Liver (tissue), 9 donors: Measurements from ENCODE around the gene SP4. TPM values are rescaled to one million over a fixed set of nuclear protein-coding genes. Genes with fewer than 3 reads are reported as not detected.

Experiments used
- DNase-seq: peaks from one replicate; pipeline ENCODE4 v3.0.0-alpha.2; 2017; ENCODE audit warnings: low spot score
- H3K27ac ChIP-seq, 2 donors: one replicate each; pipeline ENCODE4 v1.7.0; 2013; ENCODE audit warnings: inconsistent platforms in 2 of 2, low read length in 2 of 2, control low read depth in 1 of 2, low read depth in 1 of 2, mild to moderate bottlenecking in 1 of 2
- H3K27me3 ChIP-seq, 4 donors: one replicate each; pipeline versions ENCODE4 v1.6.1 to v1.7.0; 2013; ENCODE audit warnings: low read length in 3 of 4, inconsistent platforms in 1 of 4, mild to moderate bottlenecking in 1 of 4, moderate library complexity in 1 of 4; ENCODE audit not compliant: control insufficient read depth in 4 of 4, insufficient read depth in 4 of 4
- H3K36me3 ChIP-seq, 4 donors: one replicate each; pipeline versions ENCODE4 v1.6.1 to v1.7.0; 2013; ENCODE audit warnings: low read length in 3 of 4, mild to moderate bottlenecking in 3 of 4, low read depth in 1 of 4, moderate library complexity in 1 of 4; ENCODE audit not compliant: control insufficient read depth in 4 of 4, insufficient read depth in 3 of 4
- H3K4me1 ChIP-seq, 4 donors: one replicate each; pipeline versions ENCODE4 v1.6.1 to v1.7.0; 2013; ENCODE audit warnings: low read length in 3 of 4, mild to moderate bottlenecking in 3 of 4, moderate library complexity in 1 of 4; ENCODE audit not compliant: control insufficient read depth in 4 of 4, insufficient read depth in 4 of 4
- H3K4me3 ChIP-seq, 3 donors: one replicate each; pipeline versions ENCODE4 v1.6.1 to v1.7.0; 2013; ENCODE audit warnings: low read length in 3 of 3, control low read depth in 1 of 3, low read depth in 1 of 3, mild to moderate bottlenecking in 1 of 3
- H3K9ac ChIP-seq, 2 donors: one replicate each; pipeline ENCODE4 v1.7.0; 2013; ENCODE audit warnings: low read length in 2 of 2, mild to moderate bottlenecking in 2 of 2, moderate library complexity in 2 of 2, control low read depth in 1 of 2, low read depth in 1 of 2
- H3K9me3 ChIP-seq, 4 donors: one replicate each; pipeline versions ENCODE4 v1.6.1 to v1.7.0; 2013; ENCODE audit warnings: low read length in 3 of 4; ENCODE audit not compliant: control insufficient read depth in 4 of 4
- EGR1 ChIP-seq, 2 donors: IDR thresholded peaks; 2 replicates each; pipeline ENCODE4 v1.6.1; 2016 to 2018; ENCODE audit warnings: antibody characterized with exemption in 2 of 2, low read depth in 2 of 2
- GABPA ChIP-seq, 2 donors: IDR thresholded peaks in 1 of 2; conservative IDR thresholded peaks in 1 of 2; 2 replicates each; pipeline ENCODE4 v1.6.1; 2016; ENCODE audit warnings: antibody characterized with exemption in 2 of 2, mild to moderate bottlenecking in 1 of 2, moderate library complexity in 1 of 2
- HNF4A ChIP-seq, 2 donors: conservative IDR thresholded peaks; 2 replicates each; pipeline ENCODE4 v1.6.1; 2016; ENCODE audit warnings: antibody characterized with exemption in 2 of 2, mild to moderate bottlenecking in 2 of 2
- HNF4G ChIP-seq: IDR thresholded peaks from 2 replicates; pipeline ENCODE4 v1.6.1; 2016; ENCODE audit warnings: antibody characterized with exemption
- RAD21 ChIP-seq, 2 donors: IDR thresholded peaks; 2 replicates each; pipeline ENCODE4 v1.6.1; 2016; ENCODE audit warnings: antibody characterized with exemption in 2 of 2, mild to moderate bottlenecking in 2 of 2
- YY1 ChIP-seq: IDR thresholded peaks from 2 replicates; pipeline ENCODE4 v1.6.1; 2016; ENCODE audit warnings: antibody characterized with exemption, mild to moderate bottlenecking
- WGBS: extraction: QIAGEN DNeasy Blood & Tissue Kit; methylation state at CpG from one replicate; pipeline ENCODE4 v1.1.7; 2013; 5-methylcytosine and 5-hydroxymethylcytosine counted together
- polyA plus RNA-seq, 2 donors: library from polyadenylated mRNA; stranded (reverse) in 1 of 2; unstranded in 1 of 2; fragments of 200-250 nt in 1 of 2; fragments of >200 nt in 1 of 2; fragmentation: Nextera tagmentation in 1 of 2; extraction: Ambion mirVana in 1 of 2; gene quantifications; one replicate each; pipeline versions ENCODE4 v1.2.1 to v1.2.3, GENCODE V29; 2013 to 2015
- total RNA-seq, 2 donors: library from RNA; depleted of rRNA; stranded (reverse); fragments of >200 nt; gene quantifications; one replicate each; pipeline ENCODE4 v1.2.3, GENCODE V29; 2014
- TF ChIP-seq, protein P1 (sequence below): IDR thresholded peaks from 2 replicates; pipeline ENCODE4 v1.6.1; 2016; ENCODE audit warnings: antibody characterized with exemption, mild to moderate bottlenecking
- TF ChIP-seq, protein P2 (sequence below): IDR thresholded peaks from 2 replicates; pipeline ENCODE4 v1.6.1; 2016; ENCODE audit warnings: antibody characterized with exemption
- TF ChIP-seq, protein P3 (sequence below): fragments of 150-350 bp; IDR thresholded peaks from 2 replicates; pipeline ENCODE4 v1.5.1; 2017; ENCODE audit warnings: improper control_type of control experiment, low read depth, low read length; ENCODE audit not compliant: missing input control
- donor health status: healthy.
- donor health status: healthy.
- donor health status: healthy.
- donor health status: healthy.
- donor health status: healthy.

The SP4 gene
- total and polyA plus RNA-seq, 4 donors, result 0.61 to 13.2 (median 6.7) TPM

DNA sequence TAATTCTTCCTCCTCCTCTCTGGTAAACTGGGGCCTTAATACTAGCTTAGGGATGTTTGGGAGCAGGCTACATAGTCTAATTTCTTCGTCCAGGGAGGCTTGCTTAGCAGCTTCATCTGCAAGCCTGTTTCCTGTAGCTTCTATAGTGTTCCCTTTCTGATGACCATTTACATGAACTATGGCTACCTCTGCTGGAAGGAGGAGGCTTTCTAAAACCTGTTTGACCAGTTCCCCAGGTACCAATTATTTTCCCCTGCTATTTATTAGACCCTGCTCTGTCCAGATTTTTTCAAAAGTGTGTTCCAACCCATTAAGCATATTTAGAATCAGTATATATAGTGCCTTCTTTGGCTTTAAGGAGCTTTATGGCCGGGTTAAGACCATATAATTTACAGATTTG, 76.1 kb downstream of the SP4 start (continued):
- TF ChIP-seq, protein P1, sequence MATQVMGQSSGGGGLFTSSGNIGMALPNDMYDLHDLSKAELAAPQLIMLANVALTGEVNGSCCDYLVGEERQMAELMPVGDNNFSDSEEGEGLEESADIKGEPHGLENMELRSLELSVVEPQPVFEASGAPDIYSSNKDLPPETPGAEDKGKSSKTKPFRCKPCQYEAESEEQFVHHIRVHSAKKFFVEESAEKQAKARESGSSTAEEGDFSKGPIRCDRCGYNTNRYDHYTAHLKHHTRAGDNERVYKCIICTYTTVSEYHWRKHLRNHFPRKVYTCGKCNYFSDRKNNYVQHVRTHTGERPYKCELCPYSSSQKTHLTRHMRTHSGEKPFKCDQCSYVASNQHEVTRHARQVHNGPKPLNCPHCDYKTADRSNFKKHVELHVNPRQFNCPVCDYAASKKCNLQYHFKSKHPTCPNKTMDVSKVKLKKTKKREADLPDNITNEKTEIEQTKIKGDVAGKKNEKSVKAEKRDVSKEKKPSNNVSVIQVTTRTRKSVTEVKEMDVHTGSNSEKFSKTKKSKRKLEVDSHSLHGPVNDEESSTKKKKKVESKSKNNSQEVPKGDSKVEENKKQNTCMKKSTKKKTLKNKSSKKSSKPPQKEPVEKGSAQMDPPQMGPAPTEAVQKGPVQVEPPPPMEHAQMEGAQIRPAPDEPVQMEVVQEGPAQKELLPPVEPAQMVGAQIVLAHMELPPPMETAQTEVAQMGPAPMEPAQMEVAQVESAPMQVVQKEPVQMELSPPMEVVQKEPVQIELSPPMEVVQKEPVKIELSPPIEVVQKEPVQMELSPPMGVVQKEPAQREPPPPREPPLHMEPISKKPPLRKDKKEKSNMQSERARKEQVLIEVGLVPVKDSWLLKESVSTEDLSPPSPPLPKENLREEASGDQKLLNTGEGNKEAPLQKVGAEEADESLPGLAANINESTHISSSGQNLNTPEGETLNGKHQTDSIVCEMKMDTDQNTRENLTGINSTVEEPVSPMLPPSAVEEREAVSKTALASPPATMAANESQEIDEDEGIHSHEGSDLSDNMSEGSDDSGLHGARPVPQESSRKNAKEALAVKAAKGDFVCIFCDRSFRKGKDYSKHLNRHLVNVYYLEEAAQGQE, result no peak

DNA sequence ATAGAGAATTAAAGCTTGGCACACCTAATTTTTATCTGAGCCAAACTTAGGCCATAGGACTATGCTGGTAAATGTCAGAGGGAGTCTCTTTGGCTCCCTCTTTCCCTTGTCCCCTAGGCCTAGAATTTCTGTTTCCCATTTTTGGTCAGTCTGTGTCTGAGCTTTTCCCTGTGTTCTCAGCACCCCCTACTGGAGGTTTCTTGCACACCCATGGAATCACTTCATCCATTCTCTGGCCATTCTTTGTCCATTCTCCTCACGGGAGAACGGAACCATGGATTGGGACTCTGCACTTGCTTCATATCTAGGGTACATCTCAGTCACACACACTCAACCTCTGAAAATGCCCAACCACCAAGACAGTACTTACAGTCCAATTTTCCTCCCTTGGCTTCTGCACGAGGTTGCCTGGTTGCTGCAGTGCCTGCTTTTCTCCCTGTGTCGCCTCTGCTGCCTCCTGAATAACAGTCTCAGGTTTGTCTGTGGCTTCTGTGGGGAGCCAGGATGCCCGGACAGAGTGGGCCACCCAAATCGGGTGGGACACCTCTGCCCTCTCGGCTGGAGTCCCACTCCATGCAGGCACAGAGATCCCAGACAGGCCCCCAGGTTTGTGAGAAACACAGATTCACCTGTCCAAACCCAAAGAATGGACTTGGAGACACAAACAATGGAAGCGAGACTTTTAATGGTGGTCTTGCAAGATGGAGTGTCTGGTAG, 79.9 kb downstream of the SP4 start:
- TF ChIP-seq HNF4G, result no peak
- TF ChIP-seq GABPA (IDR thresholded peaks at IDR 0.05 in 1 of 2, conservative IDR thresholded peaks at IDR 0.05 in 1 of 2), result no peak
- TF ChIP-seq, protein P2, sequence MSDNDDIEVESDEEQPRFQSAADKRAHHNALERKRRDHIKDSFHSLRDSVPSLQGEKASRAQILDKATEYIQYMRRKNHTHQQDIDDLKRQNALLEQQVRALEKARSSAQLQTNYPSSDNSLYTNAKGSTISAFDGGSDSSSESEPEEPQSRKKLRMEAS, result no peak
- no peak for TF ChIP-seq EGR1 (IDR thresholded peaks at IDR 0.05; ENCODE audit: low read depth in 2 of 2)
- TF ChIP-seq, protein P3, sequence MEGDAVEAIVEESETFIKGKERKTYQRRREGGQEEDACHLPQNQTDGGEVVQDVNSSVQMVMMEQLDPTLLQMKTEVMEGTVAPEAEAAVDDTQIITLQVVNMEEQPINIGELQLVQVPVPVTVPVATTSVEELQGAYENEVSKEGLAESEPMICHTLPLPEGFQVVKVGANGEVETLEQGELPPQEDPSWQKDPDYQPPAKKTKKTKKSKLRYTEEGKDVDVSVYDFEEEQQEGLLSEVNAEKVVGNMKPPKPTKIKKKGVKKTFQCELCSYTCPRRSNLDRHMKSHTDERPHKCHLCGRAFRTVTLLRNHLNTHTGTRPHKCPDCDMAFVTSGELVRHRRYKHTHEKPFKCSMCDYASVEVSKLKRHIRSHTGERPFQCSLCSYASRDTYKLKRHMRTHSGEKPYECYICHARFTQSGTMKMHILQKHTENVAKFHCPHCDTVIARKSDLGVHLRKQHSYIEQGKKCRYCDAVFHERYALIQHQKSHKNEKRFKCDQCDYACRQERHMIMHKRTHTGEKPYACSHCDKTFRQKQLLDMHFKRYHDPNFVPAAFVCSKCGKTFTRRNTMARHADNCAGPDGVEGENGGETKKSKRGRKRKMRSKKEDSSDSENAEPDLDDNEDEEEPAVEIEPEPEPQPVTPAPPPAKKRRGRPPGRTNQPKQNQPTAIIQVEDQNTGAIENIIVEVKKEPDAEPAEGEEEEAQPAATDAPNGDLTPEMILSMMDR, result peak; percentile 72
- TF ChIP-seq RAD21 (IDR thresholded peaks at IDR 0.05), result peak; percentile 94 to 96
- no peak for TF ChIP-seq HNF4A (conservative IDR thresholded peaks at IDR 0.05)
- TF ChIP-seq, protein P1, result no peak
- TF ChIP-seq YY1, result no peak
- Histone ChIP-seq H3K4me1 (peaks cover 0 to 11% (median 4%) of the 10 kb centered on the region in 4 donors), H3K27ac (no peak overlapping the region), H3K27me3 (no peaks in the 10 kb centered on the region), H3K4me3 (no peak overlapping the region), H3K36me3 (no peaks in the 10 kb centered on the region), H3K9me3 (no peaks in the 10 kb centered on the region), H3K9ac (no peak overlapping the region)
- 81% methylated on average over 8 of the region's 8 CpGs for WGBS
- peak; percentile 69 for DNase-seq
